AML-193 (cell line): Measurements from ENCODE around the gene AHRR.
"Not testable (repeated sequence)": the region's sequence is repeated elsewhere in the genome, so short reads cannot be mapped to it uniquely, and the experiment has no call there.

Experiments
- DNase-seq, 2 experiments: peaks; one replicate each; lab custom pipeline; 2025; lab: John Stamatoyannopoulos, UW

The AHRR gene

DNA sequence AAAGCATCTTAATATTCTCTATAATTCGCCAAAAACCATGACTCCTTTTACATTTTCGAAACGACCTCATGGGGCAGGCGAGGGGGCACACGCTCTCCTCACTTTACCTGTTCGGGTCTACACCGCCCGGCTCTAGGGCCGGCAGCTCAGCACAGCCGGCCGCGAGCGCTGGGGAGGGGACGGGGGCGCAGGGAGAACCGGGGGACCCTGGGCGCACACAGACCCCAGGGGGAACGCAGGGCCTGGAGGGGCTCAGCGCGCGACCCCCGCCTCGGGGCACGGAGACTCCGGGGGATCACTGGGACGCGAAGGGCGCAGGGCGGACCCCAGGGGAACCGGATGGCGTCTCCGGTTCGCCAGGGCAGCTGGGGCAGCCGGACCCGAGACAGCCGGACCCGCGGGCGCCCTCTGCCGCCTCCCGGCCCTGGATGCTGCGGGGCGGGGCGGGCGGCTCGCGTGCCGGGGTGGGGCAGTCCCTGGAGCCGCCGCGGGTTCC is at the start of gene AHRR:
AHRR (plus strand) TSS at position 485 of the 496 bp plus-strand sequence. CDS start 22,189 bp downstream, outside the sequence.
- no peak for DNase-seq

DNA sequence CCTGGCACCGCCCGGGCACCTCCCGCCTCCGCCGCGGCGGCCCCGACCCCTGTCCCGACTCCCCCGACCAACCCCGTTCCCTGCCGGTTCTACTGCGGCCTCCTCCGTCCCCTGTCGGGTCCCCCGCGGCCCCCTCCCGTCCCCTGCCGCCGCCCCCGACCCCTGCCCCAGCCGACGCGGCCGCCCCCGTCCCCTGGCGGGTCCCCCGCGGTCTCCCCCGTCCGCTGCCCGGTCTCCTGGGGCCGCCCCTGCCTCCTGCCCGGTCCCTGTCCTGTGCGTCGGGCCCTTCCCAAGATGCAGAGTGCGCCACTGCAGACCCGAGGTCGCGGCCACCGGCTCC is 49.7 kb upstream of the AHRR start:
- not testable (repeated sequence) for DNase-seq

- not testable (repeated sequence) for DNase-seq
These were observed 48.4 kb upstream of the AHRR start for GRCh38 chr5:273091-273490.

DNA sequence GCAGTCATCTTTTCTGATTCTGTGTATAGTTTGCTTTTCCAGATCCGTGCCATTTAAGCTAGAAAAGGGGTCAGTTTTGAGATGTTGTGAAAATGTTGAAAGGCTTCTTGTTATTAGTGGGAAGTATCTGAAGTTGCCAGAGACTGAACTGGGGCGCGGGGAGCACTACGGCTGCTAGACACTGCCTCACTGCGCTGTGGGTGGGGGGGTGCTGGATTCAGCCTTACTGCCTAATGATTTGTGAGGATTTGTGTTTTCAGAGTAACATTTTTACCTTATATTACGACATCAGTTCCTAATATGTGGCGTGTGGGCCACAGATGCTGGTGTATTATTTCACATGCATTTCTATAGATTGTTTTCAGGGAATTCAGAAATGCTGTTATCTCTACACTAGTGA is 48.0 kb upstream of the AHRR start:
- not testable (repeated sequence) for DNase-seq

GRCh38 chr5:274346-274745 is 47.2 kb upstream of the AHRR start:
- DNase-seq, result not testable (repeated sequence)

- no peak for DNase-seq
These were observed 42.9 kb upstream of the AHRR start for GRCh38 chr5:278646-279045.

GRCh38 chr5:279051-279665 is 42.4 kb upstream of the AHRR start:
- not testable (repeated sequence) for DNase-seq

DNA sequence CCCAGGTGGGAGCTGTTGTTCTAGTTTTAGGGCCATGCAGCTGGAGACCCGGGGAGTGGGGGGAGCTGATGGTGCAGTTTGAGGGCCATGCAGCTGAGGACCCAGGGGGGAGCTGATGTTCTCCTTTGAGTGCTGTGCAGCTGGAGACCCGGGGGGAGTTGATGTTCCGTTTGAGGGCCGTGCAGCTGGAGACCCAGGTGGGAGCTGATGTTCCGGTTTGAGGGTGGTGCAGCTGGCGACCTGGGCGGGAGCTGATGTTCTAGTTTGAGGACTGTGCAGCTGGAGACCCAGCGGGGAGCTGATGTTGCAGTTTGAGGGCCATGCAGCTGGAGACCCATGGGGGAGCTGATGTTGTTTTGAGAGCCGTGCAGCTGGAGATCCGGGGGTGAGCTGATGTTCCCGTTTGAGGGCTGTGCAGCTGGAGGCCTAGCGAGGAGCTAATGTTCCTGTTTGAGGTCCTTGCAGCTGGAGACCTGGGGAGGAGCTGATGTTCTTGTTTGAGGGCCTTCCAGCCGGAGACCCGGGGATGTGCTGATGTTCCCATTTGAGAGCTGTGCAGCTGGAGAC is 35.4 kb upstream of the AHRR start:
- DNase-seq, result no peak

GRCh38 chr5:290200-290599 is 31.3 kb upstream of the AHRR start:
- not testable (repeated sequence) for DNase-seq

GRCh38 chr5:291345-291744 is 30.2 kb upstream of the AHRR start:
- DNase-seq, result not testable (repeated sequence)

DNA sequence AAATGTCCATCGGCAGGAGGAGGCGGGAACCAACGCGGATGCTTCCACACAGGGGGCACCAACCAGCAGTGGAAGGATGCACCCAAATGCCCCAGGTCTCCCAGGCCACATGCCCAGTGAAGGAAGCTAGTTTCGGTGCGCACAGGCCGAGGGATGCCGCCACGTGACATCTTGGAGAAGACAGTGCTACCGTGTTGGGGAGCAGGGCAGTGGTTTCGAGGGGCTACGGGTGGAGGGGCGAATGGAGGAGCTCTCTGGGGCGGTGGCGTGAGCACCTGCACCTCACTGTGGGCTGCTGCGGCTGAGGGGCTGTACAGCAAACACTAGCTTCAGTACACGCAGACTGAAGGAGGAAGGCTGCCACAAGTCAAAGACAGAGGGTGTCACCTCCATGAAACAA is 26.7 kb upstream of the AHRR start:
- not testable (repeated sequence) for DNase-seq

GRCh38 chr5:296207-296606 is 25.3 kb upstream of the AHRR start:
- not testable (repeated sequence) for DNase-seq

- DNase-seq, result not testable (repeated sequence)
These were observed 24.6 kb upstream of the AHRR start for GRCh38 chr5:296954-297353.

GRCh38 chr5:297448-297847 is 24.1 kb upstream of the AHRR start:
- DNase-seq, result not testable (repeated sequence)

GRCh38 chr5:297991-298736 is 23.4 kb upstream of the AHRR start:
- not testable (repeated sequence) for DNase-seq

GRCh38 chr5:298737-299125 is 22.8 kb upstream of the AHRR start:
- DNase-seq, result no peak

GRCh38 chr5:299921-300320 is 21.6 kb upstream of the AHRR start:
- DNase-seq, result not testable (repeated sequence)

- not testable (repeated sequence) for DNase-seq
These were observed 20.7 kb upstream of the AHRR start for GRCh38 chr5:300691-301435.

GRCh38 chr5:302416-302815 is 19.1 kb upstream of the AHRR start:
- not testable (repeated sequence) for DNase-seq

DNA sequence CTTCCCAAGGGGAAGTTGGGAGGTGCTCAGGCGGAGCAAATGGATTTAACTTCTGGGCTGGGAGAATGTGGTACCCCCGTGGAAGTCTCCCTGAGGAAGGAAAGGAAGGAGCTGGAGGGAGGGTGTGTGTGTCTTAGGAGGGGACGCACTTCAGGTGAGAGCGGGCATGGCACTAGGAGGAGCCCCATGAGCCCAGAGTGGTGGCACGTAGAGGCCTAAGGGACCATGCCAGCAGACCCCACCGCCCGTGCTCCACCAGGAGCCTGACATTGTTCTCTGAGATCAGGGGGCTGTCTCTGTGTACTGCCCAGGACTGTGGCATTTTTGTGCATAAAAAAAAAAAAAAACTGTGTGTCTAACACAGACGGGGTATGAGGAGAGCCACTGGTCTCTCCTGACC is 18.5 kb upstream of the AHRR start:
- no peak for DNase-seq

DNA sequence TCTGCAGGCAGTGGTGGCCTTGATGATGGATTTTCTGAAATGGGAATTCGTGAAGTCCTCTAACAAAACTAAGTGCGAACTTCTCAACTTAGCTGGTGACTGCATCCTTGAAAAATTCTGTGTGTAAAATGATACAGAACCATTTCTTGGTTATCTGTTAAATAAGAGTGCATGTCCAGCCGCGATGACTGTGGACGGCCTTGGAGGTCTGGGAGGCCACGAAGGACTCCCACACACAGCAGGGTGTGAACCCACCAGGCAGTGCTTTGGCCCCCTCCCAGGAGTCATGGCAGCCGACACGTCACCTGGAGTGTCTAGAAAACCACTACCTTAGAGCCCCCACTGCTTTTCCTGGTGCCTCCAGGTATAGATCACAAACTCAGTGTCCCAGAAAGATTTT is 17.8 kb upstream of the AHRR start:
- DNase-seq, result not testable (repeated sequence)

DNA sequence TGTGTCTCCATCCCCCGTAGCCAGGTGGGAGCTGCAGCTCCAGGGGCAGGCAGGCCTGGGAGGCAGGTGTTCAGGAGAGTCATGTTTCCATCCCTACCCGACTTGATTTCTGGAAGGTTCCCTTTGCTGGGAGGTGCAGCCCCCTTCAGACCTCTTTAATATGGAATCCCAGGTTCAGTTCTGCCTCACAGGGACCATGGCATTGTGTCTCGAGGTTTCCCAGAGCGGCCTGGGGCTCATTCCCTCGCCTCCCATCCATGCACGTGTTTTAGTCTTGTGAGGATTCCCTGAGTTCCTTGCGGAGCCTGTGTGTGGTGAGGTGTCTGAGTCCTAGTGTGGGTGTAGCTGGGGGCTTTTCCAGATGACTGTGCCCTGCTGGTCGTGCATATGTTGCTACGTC is 16.5 kb upstream of the AHRR start:
- no peak for DNase-seq
